ENCODE results near the gene LAPTM5. TPM values are rescaled to one million over a fixed set of nuclear protein-coding genes. Genes with fewer than 3 reads are reported as not detected.

LAPTM5 gene
- total and polyA plus RNA-seq, 10 of the 15 experiments (the other 5 are each of a cell fraction or from before 2014, with no cell fraction given): 24.1 to 1,034 (median 687) TPM

DNA sequence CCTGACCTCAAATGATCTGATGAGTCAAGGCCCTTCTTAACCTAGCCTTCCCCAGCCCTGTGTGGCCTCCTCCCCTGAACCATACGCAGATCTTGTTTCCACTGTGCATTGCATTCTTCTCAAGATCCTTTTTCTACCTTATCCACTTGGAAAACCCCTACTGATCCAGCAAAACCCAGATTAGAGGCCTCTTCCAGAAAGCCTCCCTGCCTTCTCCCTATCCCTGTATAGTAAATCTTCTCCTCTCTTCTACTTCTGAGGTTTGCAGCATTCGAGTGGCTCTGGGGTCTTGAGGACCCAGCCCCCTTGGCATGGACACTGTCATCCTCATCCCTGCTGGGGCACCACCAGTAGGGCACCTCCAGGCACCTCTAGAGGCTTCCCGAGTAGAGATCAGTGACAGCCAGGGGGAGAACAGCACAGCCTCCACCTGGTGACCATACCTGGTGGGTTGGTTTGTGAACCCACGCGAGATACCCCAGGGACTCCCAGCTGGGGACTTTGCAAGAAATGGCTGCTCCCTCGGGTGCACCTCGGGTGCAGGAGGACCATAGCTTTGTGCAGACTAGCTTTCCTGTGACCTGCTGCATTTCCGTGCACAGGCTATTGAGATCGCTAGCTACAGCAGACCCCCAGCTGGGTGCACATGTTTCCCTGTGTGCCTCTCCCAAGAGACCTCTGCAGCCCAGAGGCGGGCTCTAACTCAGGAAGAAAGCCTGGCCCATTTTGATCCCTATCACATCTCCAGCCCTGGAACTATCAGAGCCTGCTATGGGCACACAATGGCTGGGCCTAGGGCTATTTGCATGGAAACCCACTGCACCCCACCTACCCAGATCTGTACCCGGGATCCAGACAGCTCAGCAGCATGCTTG is 68.4 kb downstream of the LAPTM5 start:
- ChIA-PET SMC1A (ENCODE audit: uncharacterized antibody, unreplicated experiment) (no interaction called here), RAD21 (ENCODE audit: unreplicated experiment) (no interaction called here), CTCF (interaction anchor here (0.6 kb wide), 1 partner anchor 81 kb away, joined by 3 read pairs; no protein-coding TSS in a partner anchor), POLR2A (no interaction called here)
- no peak for TF ChIP-seq POLR2A (IDR thresholded peaks at IDR 0.05; ENCODE audit: low read depth, low read length)
- TF ChIP-seq SMC3 (IDR thresholded peaks at IDR 0.05; ENCODE audit: borderline replicate concordance, low read length): no peak
- TF ChIP-seq SUZ12 (IDR thresholded peaks at IDR 0.05; ENCODE audit: unreplicated experiment): no peak
- TF ChIP-seq YBX1 (IDR thresholded peaks at IDR 0.05): no peak
- no peak for TF ChIP-seq RELB (IDR thresholded peaks at IDR 0.05; ENCODE audit: low read depth)
- no peak for TF ChIP-seq TCF3 (IDR thresholded peaks at IDR 0.05; ENCODE audit: borderline replicate concordance, insufficient read depth, low read depth, low read length)
- no peak for TF ChIP-seq BCL11A (IDR thresholded peaks at IDR 0.05; ENCODE audit: low read depth, low read length)
- TF ChIP-seq, protein P1, sequence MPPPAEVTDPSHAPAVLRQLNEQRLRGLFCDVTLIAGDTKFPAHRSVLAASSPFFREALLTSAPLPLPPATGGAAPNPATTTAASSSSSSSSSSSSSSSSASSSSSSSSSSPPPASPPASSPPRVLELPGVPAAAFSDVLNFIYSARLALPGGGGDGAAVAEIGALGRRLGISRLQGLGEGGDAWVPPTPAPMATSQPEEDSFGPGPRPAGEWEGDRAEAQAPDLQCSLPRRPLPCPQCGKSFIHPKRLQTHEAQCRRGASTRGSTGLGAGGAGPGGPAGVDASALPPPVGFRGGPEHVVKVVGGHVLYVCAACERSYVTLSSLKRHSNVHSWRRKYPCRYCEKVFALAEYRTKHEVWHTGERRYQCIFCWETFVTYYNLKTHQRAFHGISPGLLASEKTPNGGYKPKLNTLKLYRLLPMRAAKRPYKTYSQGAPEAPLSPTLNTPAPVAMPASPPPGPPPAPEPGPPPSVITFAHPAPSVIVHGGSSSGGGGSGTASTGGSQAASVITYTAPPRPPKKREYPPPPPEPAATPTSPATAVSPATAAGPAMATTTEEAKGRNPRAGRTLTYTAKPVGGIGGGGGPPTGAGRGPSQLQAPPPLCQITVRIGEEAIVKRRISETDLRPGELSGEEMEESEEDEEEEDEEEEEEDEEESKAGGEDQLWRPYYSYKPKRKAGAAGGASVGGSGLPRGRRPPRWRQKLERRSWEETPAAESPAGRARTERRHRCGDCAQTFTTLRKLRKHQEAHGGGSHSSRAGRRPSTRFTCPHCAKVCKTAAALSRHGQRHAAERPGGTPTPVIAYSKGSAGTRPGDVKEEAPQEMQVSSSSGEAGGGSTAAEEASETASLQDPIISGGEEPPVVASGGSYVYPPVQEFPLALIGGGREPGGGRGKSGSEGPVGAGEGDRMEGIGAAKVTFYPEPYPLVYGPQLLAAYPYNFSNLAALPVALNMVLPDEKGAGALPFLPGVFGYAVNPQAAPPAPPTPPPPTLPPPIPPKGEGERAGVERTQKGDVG (CRISPR knock-in tag; IDR thresholded peaks at IDR 0.05): no peak
- TF ChIP-seq SP1 (IDR thresholded peaks at IDR 0.05; ENCODE audit: low read depth, low read length): no peak
- no peak for TF ChIP-seq RELA (IDR thresholded peaks at IDR 0.05; ENCODE audit: borderline replicate concordance, partially characterized antibody)
- TF ChIP-seq SREBF2 (IDR thresholded peaks at IDR 0.05; ENCODE audit: low read length): no peak
- no peak for TF ChIP-seq ATF7 (IDR thresholded peaks at IDR 0.05; ENCODE audit: low read depth)
- TF ChIP-seq REST (IDR thresholded peaks at IDR 0.05; ENCODE audit: low read depth, low read length): no peak
- TF ChIP-seq ETV6 (conservative IDR thresholded peaks at IDR 0.05 in 1 of 2, IDR thresholded peaks at IDR 0.05 in 1 of 2; ENCODE audit: borderline replicate concordance in 1 of 2, low read depth in 1 of 2): no peak
- no peak for TF ChIP-seq NFXL1 (IDR thresholded peaks at IDR 0.05; ENCODE audit: borderline replicate concordance)
- no peak for TF ChIP-seq NRF1 (conservative IDR thresholded peaks at IDR 0.05; ENCODE audit: low read depth, low read length)
- no peak overlapping the region for H2AFZ ChIP-seq (ENCODE audit: control insufficient read depth, low read depth, low read length)
- H3K4me3 ChIP-seq: no peak overlapping the region
- H3K27ac ChIP-seq (ENCODE audit: control insufficient read depth, insufficient read depth): no peak overlapping the region
- in situ Hi-C loops (cut with MboI) (no loop called here), intact Hi-C loops (cut with micrococcal nuclease; ENCODE audit: unreplicated experiment) (no loop called here)
- H3K4me1 ChIP-seq (ENCODE audit: control insufficient read depth, insufficient read depth, low read length): no peaks in the 10 kb centered on the region
- no peak overlapping the region for H3K4me2 ChIP-seq (ENCODE audit: control insufficient read depth, insufficient read depth)
- peaks cover 3 to 5% of the 10 kb centered on the region in 2 experiments; a peak in 2 of 4 replicates for H3K27me3 ChIP-seq (replicated peaks in 1 of 2; ENCODE audit: control insufficient read depth in 2 of 2, insufficient read depth in 2 of 2, low read length in 1 of 2)
- no peak for FAIRE-seq
- H3K9me3 ChIP-seq (replicated peaks; ENCODE audit: control insufficient read depth, insufficient read depth, low read length): no peaks in the 10 kb centered on the region
- 3% methylated on average over 11 of the region's 11 CpGs for WGBS (ENCODE audit: insufficient coverage, insufficient replicate concordance, low lambda C conversion rate, missing lambda C conversion rate)
- no TSS peak for BruUV-seq (replicated peaks)
- no peaks in the 10 kb centered on the region for H3K36me3 ChIP-seq (ENCODE audit: control insufficient read depth in 2 of 2, insufficient read depth in 2 of 2, low read length in 1 of 2)
- no peak for ATAC-seq
- no peaks in the 10 kb centered on the region for H4K20me1 ChIP-seq (ENCODE audit: control insufficient read depth, insufficient read depth)
- no peak for DNase-seq (ENCODE audit: low read depth, low spot score)
- H3K9ac ChIP-seq (ENCODE audit: control insufficient read depth, insufficient read depth, low read length): no peak overlapping the region
- H3K79me2 ChIP-seq (ENCODE audit: control insufficient read depth, insufficient read depth, low read length): no peaks in the 10 kb centered on the region

All from GM12878 (cell line).